Peyer's patch (tissue), 4 donors: Measurements from ENCODE around the gene GPS1.

Experiments used
- CTCF ChIP-seq, 6 experiments: fragments of 450-650 bp in 4 of 6; fragments of 200-600 bp in 2 of 6; sonication (generic) in 1 of 6; IDR thresholded peaks; one replicate each; pipeline ENCODE4 v1.5.1; 2017 to 2019; ENCODE audit warnings: antibody characterized with exemption in 6 of 6, mild to moderate bottlenecking in 3 of 6, moderate library complexity in 1 of 6
- POLR2A ChIP-seq, 2 donors: fragments of 450-650 bp; IDR thresholded peaks; one replicate each; pipeline ENCODE4 v1.5.1; 2017; ENCODE audit warnings: antibody characterized with exemption in 2 of 2, mild to moderate bottlenecking in 2 of 2, moderate library complexity in 2 of 2

- TF ChIP-seq POLR2A (IDR thresholded peaks at IDR 0.05) (no peak), CTCF (IDR thresholded peaks at IDR 0.05) (no peak)
These were observed 7.7 kb downstream of the GPS1 start for GRCh38 chr17:82059272-82060000.
